Fibroblast of lung (primary cell): Measurements from ENCODE around the gene TMEM232.

Experiments used
- EZH2 ChIP-seq: IDR thresholded peaks from 2 replicates; pipeline ENCODE4 v1.5.1; 2012; ENCODE audit warnings: low read length, control low read depth, mild to moderate bottlenecking; ENCODE audit errors: missing control alignments
- TF ChIP-seq, protein P1 (sequence below), 2 donors: IDR thresholded peaks in 1 of 2; conservative IDR thresholded peaks in 1 of 2; 1 replicate in 1 of 2; 2 replicates in 1 of 2; pipeline ENCODE4 v1.5.1; 2011 to 2012; ENCODE audit warnings: low read length in 2 of 2, control low read depth in 1 of 2, inconsistent platforms in 1 of 2, low read depth in 1 of 2, mild to moderate bottlenecking in 1 of 2

DNA sequence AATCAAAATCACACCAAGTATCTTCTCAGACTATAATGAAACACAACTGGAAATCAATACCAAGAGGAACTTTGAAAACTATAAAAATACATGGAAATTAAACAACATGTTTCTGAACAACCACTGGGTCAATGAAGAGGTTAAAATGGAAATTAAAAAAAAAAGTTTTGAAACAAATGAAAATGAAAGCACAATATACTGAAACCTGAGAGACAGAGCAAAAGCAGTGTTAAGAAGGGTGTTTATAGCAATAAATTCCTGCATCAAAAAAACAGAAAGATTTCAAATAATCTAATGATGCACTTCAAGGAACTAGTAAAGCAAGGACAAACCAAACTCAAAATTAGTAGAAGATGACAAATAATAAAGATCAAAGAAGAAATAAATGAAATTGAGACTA lies 92.0 kb downstream of the TMEM232 start:
- no peak for TF ChIP-seq EZH2
- TF ChIP-seq, protein P1, sequence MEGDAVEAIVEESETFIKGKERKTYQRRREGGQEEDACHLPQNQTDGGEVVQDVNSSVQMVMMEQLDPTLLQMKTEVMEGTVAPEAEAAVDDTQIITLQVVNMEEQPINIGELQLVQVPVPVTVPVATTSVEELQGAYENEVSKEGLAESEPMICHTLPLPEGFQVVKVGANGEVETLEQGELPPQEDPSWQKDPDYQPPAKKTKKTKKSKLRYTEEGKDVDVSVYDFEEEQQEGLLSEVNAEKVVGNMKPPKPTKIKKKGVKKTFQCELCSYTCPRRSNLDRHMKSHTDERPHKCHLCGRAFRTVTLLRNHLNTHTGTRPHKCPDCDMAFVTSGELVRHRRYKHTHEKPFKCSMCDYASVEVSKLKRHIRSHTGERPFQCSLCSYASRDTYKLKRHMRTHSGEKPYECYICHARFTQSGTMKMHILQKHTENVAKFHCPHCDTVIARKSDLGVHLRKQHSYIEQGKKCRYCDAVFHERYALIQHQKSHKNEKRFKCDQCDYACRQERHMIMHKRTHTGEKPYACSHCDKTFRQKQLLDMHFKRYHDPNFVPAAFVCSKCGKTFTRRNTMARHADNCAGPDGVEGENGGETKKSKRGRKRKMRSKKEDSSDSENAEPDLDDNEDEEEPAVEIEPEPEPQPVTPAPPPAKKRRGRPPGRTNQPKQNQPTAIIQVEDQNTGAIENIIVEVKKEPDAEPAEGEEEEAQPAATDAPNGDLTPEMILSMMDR (conservative IDR thresholded peaks at IDR 0.05 in 1 of 2, IDR thresholded peaks at IDR 0.05 in 1 of 2; ENCODE audit: low read depth in 1 of 2, low read length in 2 of 2) = no peak
